ENCODE measurements around the gene SMYD3.

GRCh38 chr1:245716561-245716960, 790.5 kb downstream of the SMYD3 start:
- TF ChIP-seq SP1 (IDR thresholded peaks at IDR 0.05) = no peak
- no peak for TF ChIP-seq ZNF384 (IDR thresholded peaks at IDR 0.05)
- TF ChIP-seq TARDBP (IDR thresholded peaks at IDR 0.05) = no peak

All from HEK293T (cell line).